GM21717 (cell line): ENCODE results near the gene ONECUT1.
"Not testable (repeated sequence)": the region's sequence is repeated elsewhere in the genome, so short reads cannot be mapped to it uniquely, and the experiment has no call there.

ENCODE experiments used
- ATAC-seq: cut with Tn5 transposase; IDR thresholded peaks from one replicate; pipeline ENCODE4 v1.9.1; 2021; ENCODE audit warnings: mild to moderate bottlenecking, moderate library complexity; ENCODE audit not compliant: unreplicated experiment

Gene ONECUT1

GRCh38 chr15:52790169-52790708 is at the start of gene ONECUT1:
Gene ONECUT1 (minus strand): TSS chr15:52790336. CDS start chr15:52789884, 452 bp downstream.
- ATAC-seq, result peak; percentile 56

DNA sequence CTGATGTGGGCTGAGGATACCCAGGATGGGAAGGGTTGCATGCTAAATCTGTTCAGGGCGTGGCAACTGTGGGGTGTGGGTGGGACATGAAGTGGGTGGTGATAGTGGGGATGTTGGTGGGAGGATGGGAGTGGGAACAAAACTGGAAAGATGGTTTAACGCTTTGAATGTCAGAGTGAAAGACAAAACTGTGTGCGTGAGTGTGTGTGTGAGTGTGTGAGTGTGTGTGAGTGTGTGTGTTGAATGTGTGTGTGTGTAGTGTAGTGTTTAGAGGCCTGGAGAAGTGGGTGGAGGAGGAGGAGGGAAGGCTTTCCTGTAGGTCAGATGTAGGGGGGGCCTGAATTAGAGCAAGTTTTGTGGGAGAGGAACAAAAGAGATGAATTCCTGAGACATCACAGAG is 44.2 kb upstream of the ONECUT1 start:
- no peak for ATAC-seq

DNA sequence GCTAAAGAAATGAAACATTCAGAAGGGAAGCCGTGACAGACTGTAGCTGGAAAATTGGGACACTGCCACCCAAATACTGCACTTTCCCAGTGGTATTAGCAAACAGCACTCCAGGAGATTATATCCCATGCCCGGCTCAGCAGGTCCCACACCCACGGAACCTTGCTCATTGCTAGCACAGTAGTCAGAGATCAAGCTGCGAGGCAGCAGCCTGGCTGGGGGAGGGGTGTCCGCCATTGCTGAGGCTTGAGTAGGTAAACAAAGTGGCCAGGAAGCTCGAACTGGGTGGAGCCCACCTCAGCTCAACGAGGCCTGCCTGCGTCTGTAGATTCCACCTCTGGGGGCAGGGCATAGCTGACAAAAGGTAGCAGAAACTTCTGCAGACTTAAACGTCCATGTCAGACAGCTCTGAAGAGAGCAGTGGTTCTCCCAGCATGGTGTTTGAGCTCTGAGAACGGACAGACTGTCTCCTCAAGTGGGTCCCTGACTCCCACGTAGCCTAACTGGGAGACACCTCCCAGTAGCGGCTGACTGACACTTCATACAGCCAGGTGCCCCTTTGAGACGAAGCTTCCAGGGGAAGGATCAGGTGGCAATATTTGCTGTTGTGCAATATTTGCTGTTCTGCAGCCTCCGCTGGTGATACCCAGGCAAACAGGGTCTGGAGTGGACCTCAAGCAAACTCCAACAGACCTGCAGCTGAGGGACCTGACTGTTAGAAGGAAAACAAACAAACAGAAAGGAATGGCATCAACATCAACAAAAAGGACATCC is 34.2 kb upstream of the ONECUT1 start:
- not testable (repeated sequence) for ATAC-seq

- ATAC-seq, result no peak
These were observed 32.3 kb upstream of the ONECUT1 start for GRCh38 chr15:52822475-52822874.

DNA sequence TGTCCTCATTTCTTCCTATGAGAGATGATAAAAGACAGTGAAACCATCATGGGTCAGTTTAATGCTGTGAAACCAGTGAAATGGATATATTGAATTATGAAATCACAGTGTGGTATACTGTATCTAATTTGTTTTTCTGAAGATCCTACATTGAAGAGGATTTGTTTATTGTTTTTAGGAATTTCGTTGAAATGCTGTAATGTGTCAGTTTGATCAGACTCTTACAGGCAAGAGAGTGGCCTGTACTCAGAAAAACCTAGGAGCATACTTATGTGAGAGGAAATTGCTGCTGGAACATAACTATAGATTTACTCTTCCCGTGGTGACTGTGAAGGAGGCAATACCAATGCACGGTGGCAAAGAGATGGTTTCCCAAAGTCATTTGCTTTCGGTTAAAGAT is 29.1 kb upstream of the ONECUT1 start:
- ATAC-seq, result no peak

DNA sequence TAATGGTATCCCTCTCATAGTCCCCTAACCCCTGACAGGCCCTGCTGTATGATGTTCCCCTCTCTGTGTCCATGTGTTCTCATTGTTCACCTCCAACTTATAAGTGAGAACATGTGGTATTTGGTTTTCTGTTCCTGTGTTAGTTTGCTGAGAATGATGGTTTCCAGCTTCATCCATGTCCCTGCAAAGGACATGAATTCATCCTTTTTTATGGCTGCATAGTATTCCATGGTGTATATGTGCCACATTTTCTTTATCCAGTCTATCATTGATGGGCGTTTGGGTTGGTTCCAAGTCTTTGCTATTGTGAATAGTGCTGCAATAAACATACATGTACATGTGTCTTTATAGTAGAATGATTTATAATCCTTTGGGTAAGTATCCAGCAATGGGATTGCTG is 25.8 kb upstream of the ONECUT1 start:
- not testable (repeated sequence) for ATAC-seq

- no peak for ATAC-seq
These were observed 18.9 kb upstream of the ONECUT1 start for GRCh38 chr15:52808996-52809395.

GRCh38 chr15:52808441-52808840 is 18.3 kb upstream of the ONECUT1 start:
- ATAC-seq, result no peak

DNA sequence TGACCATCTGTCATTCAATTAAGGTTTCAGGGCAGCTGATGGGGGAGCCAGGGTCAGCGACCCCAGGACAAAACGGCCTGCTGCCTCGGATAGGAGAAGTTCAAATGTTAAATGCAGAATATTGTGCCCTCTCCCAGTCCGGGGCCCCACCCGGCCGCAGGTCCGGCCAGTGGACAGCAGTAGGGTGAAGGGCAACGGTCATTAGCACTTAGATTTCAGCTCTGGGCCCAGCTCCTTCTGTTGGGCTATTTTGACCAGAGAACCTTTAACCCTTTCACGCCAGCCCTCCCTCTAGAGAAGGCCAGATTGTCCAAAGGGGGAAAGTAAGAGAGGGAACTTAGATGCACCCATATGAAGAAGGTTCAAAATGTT is 16.1 kb upstream of the ONECUT1 start:
- no peak for ATAC-seq

GRCh38 chr15:52805351-52806283 is 15.5 kb upstream of the ONECUT1 start:
- ATAC-seq, result no peak

DNA sequence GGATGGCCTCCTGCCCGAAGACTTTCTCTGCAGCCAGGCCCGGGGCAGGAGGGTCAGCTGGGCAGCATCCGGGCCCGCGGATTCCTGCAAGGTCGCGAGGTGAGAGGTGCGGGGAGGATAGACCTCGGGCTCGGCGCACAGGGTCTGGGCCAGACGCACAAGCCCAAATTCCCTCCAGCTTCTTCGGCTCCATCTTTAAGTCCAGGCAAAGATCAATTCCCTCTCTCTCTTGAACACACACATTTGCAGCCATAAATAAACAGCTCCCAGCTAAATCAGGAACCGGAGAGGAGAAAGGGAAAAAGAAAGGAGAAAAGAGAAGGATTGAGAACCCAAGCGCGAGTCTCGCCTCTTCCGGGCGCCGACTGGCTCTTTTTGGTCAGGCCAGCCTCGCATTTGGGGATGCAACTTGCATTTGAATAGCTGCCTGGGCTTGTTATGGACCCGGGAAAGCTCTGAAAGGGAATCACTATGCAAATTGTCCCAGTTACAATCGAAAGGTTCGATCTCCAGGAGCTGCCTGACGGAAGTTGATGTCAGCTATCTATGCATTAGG is 14.5 kb upstream of the ONECUT1 start:
- no peak for ATAC-seq

- ATAC-seq, result no peak
These were observed 13.6 kb upstream of the ONECUT1 start for GRCh38 chr15:52803467-52804306.

- no peak for ATAC-seq
These were observed 13.0 kb upstream of the ONECUT1 start for GRCh38 chr15:52803108-52803466.

DNA sequence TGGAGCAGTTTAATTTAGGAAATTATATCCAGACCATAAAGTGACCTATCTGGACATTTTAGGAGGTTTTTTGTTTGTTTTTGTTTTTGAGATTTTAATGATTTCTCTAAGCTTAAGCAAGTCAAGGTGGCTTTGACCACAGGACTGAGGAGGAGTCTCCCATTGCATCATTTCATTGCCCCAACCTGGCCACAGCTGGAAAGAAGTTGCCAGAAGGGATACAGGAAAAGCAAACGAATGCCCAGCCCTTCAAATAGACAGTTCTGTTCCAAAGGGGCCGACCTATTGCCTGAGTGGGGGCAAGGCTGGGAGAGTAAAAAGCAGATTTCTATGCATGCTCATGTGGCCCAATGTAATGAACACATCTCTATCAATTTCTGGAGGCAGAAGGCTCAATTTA is 12.0 kb upstream of the ONECUT1 start:
- ATAC-seq, result no peak

DNA sequence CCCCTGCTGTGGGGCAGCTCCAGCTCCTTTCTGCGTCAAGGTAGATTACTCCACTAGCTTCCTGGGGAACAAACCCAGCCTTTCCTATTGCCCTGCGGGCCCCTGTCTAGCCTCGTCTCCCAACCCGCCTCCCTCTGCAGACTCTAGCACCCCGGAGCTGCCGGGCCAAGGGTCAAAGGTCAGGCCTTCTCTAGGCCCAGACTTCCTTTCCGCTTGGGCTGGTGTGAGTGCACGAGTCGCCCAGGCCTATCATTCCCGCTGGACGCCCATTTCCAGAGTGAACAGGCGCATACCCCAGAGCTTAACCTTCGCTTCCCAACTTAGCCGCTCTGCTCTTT is 11.6 kb upstream of the ONECUT1 start:
- ATAC-seq, result no peak

- ATAC-seq, result no peak
These were observed 11.0 kb upstream of the ONECUT1 start for GRCh38 chr15:52800828-52801747.

GRCh38 chr15:52799145-52799811 is 9.1 kb upstream of the ONECUT1 start:
- ATAC-seq, result no peak

DNA sequence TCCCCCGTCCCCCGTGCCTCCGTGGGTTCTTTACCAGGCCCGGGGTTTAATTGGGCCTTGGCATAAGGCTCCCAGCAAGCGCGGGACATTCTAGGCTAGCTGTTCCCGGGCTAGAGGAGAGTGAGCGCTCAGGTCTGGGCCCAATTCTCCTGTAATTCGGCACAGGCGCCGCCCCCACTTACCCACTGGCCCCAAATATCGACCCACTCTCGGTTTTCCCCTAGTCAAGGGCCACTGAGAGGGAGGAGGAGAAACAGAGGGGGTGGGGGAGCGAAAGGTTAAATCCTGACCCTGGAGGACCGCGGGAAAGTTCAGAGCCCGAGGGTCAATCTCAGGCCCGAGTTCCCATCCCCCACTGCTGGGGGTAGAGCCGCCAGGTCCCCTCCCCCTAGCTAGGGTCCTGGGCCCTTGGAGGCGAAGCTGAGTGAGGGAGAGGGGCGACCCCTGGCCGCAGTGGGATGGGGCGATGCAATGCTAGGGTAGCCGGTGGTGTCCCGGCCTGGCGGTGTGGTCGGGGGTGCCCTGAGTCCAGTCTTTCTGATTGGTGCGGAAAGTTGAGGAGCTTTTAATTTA is 8.5 kb upstream of the ONECUT1 start:
- no peak for ATAC-seq
